ENCODE data around the gene ZNF414.
"Not testable (repeated sequence)": the region's sequence is repeated elsewhere in the genome, so short reads cannot be mapped to it uniquely, and the experiment has no call there.

The ZNF414 gene

GRCh38 chr19:8517551-8518442 is 3.8 kb upstream of the ZNF414 start:
- no peak for DNase-seq

- DNase-seq = no peak
Measured at GRCh38 chr19:8515317-8515716, 1.4 kb upstream of the ZNF414 start.

GRCh38 chr19:8514505-8515009 is 590 bp upstream of the ZNF414 start:
- DNase-seq = not testable (repeated sequence)

GRCh38 chr19:8513036-8513686 is 806 bp downstream of the ZNF414 start:
- peak in 1 of 14 donors; percentile 42 for DNase-seq

- no peak for DNase-seq
Measured at GRCh38 chr19:8512115-8512967, 1.6 kb downstream of the ZNF414 start.

- no peak for DNase-seq
Measured at GRCh38 chr19:8511573-8512101, 2.3 kb downstream of the ZNF414 start.

- DNase-seq = no peak
Measured at GRCh38 chr19:8510589-8511115, 3.3 kb downstream of the ZNF414 start.

- DNase-seq = peak in 1 of 14 donors; percentile 49
Measured at GRCh38 chr19:8506402-8506957, 7.5 kb downstream of the ZNF414 start.

GRCh38 chr19:8505680-8506401 is 8.1 kb downstream of the ZNF414 start:
- DNase-seq = peak in 13 of 14 donors; percentile 19 to 86 (median 62)

GRCh38 chr19:8504919-8505318 is 9.0 kb downstream of the ZNF414 start:
- no peak for DNase-seq

GRCh38 chr19:8504171-8504570 is 9.8 kb downstream of the ZNF414 start:
- DNase-seq = no peak

- peak in 1 of 14 donors; percentile 27 for DNase-seq
Measured at GRCh38 chr19:8503510-8503909, 10.5 kb downstream of the ZNF414 start.

GRCh38 chr19:8501981-8502380 is 12.0 kb downstream of the ZNF414 start:
- no peak for DNase-seq

- DNase-seq = no peak
Measured at GRCh38 chr19:8501516-8501915, 12.5 kb downstream of the ZNF414 start.

- DNase-seq = peak in 5 of 14 donors; percentile 16 to 32 (median 17)
Measured at GRCh38 chr19:8500158-8500557, 13.8 kb downstream of the ZNF414 start.

- DNase-seq = no peak
Measured at GRCh38 chr19:8499048-8499833, 14.7 kb downstream of the ZNF414 start.

GRCh38 chr19:8498295-8498694 is 15.7 kb downstream of the ZNF414 start:
- no peak for DNase-seq

GRCh38 chr19:8494158-8494557 is 19.8 kb downstream of the ZNF414 start:
- peak in 4 of 14 donors; percentile 9 to 25 (median 12) for DNase-seq

GRCh38 chr19:8491574-8491973 is 22.4 kb downstream of the ZNF414 start:
- DNase-seq = no peak

GRCh38 chr19:8490873-8491272 is 23.1 kb downstream of the ZNF414 start:
- DNase-seq = no peak
